Activated CD4-positive, alpha-beta memory T cell treated with anti-CD3 and anti-CD28 coated beads, Interleukin-2, amount 10 ng/mL, durations not matched to agents 7 days and 5 days (primary cell): Measurements from ENCODE around the gene JADE2. TPM values are rescaled to one million over a fixed set of nuclear protein-coding genes. Genes with fewer than 3 reads are reported as not detected.
"Not testable (repeated sequence)": the region's sequence is repeated elsewhere in the genome, so short reads cannot be mapped to it uniquely, and the experiment has no call there.

ENCODE experiments used
- CTCF ChIA-PET: fragments of 350-600 bp; sonication (Branson Sonifier 250); formaldehyde crosslinking; loops from one replicate; lab custom pipeline; 2021; ENCODE audit warnings: antibody characterized with exemption, inconsistent platforms; lab: Charles Lee
- POLR2A ChIA-PET: fragments of 350-600 bp; sonication (Branson Sonifier 250); formaldehyde crosslinking; loops from one replicate; lab custom pipeline; 2021; ENCODE audit warnings: antibody characterized with exemption; lab: Charles Lee
- DNase-seq: peaks from one replicate; pipeline ENCODE4 v3.0.0-alpha.2; 2020
- H3K27ac Mint-ChIP-seq: one replicate; pipeline ENCODE4 v1.8.0; 2021; ENCODE audit warnings: mild to moderate bottlenecking, mixed read lengths
- H3K27me3 Mint-ChIP-seq: one replicate; pipeline ENCODE4 v1.8.0; 2021; ENCODE audit warnings: mixed read lengths
- H3K36me3 Mint-ChIP-seq: one replicate; pipeline ENCODE4 v1.8.0; 2021; ENCODE audit warnings: low read depth, mixed read lengths
- H3K4me1 Mint-ChIP-seq: one replicate; pipeline ENCODE4 v1.8.0; 2021; ENCODE audit warnings: mixed read lengths
- H3K4me3 Mint-ChIP-seq: one replicate; pipeline ENCODE4 v1.8.0; 2021; ENCODE audit warnings: mild to moderate bottlenecking, mixed read lengths
- H3K9me3 Mint-ChIP-seq: one replicate; pipeline ENCODE4 v1.8.0; 2021; ENCODE audit warnings: mixed read lengths
- total RNA-seq, 2 experiments: library from RNA; stranded (reverse); gene quantifications; one replicate each; pipeline ENCODE4 v1.2.3, GENCODE V29; 2021

The JADE2 gene
- 10 to 100 TPM; 72.7 to 73.5 TPM for total RNA-seq

- H3K27me3 Mint-ChIP-seq: peaks cover 16% of the 10 kb centered on the region
- H3K4me3 Mint-ChIP-seq: peak within 1 kb of the TSS; percentile 93
- H3K4me1 Mint-ChIP-seq: peaks cover 26% of the 10 kb centered on the region
- H3K27ac Mint-ChIP-seq: peak within 1 kb of the TSS; percentile 93
- ChIA-PET CTCF (interaction anchor here (0.7 to 4.3 kb wide), 10 partner anchors 9 to 221 kb away, joined by 3 to 45 read pairs (median 4); partner anchors contain the start of genes CDKN2AIPNL and UBE2B), POLR2A (interaction anchor here (0.6 to 6.5 kb wide), 25 partner anchors 9 to 394 kb away, joined by 3 to 82 read pairs (median 7); partner anchors contain the start of genes CDKN2AIPNL, PPP2CA, SKP1 and TXNDC15)
- H3K36me3 Mint-ChIP-seq: no peaks in the 10 kb centered on the region
- peak; percentile 74 for DNase-seq
- H3K9me3 Mint-ChIP-seq: no peaks in the 10 kb centered on the region
These were observed at the start of gene JADE2 for GRCh38 chr5:134524826-134525682. Gene JADE2 (plus strand): TSS chr5:134525670. CDS start chr5:134535858, 10,188 bp downstream.

GRCh38 chr5:134477462-134478245, 47.8 kb upstream of the JADE2 start:
- Mint-ChIP-seq H3K27ac (no peak overlapping the region), H3K4me3 (no peak overlapping the region), H3K27me3 (peaks cover 2% of the 10 kb centered on the region), H3K4me1 (no peaks in the 10 kb centered on the region), H3K36me3 (no peaks in the 10 kb centered on the region), H3K9me3 (peaks cover 2% of the 10 kb centered on the region)
- ChIA-PET CTCF (interaction anchor here (1.3 kb wide), 1 partner anchor 57 kb away, joined by 3 read pairs; no protein-coding TSS in a partner anchor), POLR2A (interaction anchor here (1.4 kb wide), 1 partner anchor 12 kb away, joined by 3 read pairs; no protein-coding TSS in a partner anchor)
- DNase-seq: no peak

- H3K36me3 Mint-ChIP-seq: no peaks in the 10 kb centered on the region
- H3K9me3 Mint-ChIP-seq: no peaks in the 10 kb centered on the region
- H3K27ac Mint-ChIP-seq: no peak overlapping the region
- H3K4me1 Mint-ChIP-seq: no peaks in the 10 kb centered on the region
- no peak overlapping the region for H3K4me3 Mint-ChIP-seq
- ChIA-PET CTCF (no interaction called here), POLR2A (interaction anchor here (0.9 kb wide), 1 partner anchor 8 kb away, joined by 3 read pairs; no protein-coding TSS in a partner anchor)
- H3K27me3 Mint-ChIP-seq: peaks cover 2% of the 10 kb centered on the region
- DNase-seq: no peak
These were observed 45.6 kb upstream of the JADE2 start for GRCh38 chr5:134479839-134480238.

- CTCF ChIA-PET: no interaction called here
- no peaks in the 10 kb centered on the region for H3K27me3 Mint-ChIP-seq
- H3K9me3 Mint-ChIP-seq: no peaks in the 10 kb centered on the region
- H3K4me1 Mint-ChIP-seq: no peaks in the 10 kb centered on the region
- H3K36me3 Mint-ChIP-seq: no peaks in the 10 kb centered on the region
- DNase-seq: no peak
- H3K27ac Mint-ChIP-seq: no peak overlapping the region
- H3K4me3 Mint-ChIP-seq: no peak overlapping the region
- POLR2A ChIA-PET: no interaction called here
These were observed 36.1 kb upstream of the JADE2 start for GRCh38 chr5:134489227-134489944.

- H3K4me1 Mint-ChIP-seq: no peaks in the 10 kb centered on the region
- H3K4me3 Mint-ChIP-seq: no peak overlapping the region
- no peaks in the 10 kb centered on the region for H3K9me3 Mint-ChIP-seq
- H3K27me3 Mint-ChIP-seq: no peaks in the 10 kb centered on the region
- no peaks in the 10 kb centered on the region for H3K36me3 Mint-ChIP-seq
- H3K27ac Mint-ChIP-seq: no peak overlapping the region
- ChIA-PET CTCF (no interaction called here), POLR2A (no interaction called here)
- no peak for DNase-seq
These were observed 35.1 kb upstream of the JADE2 start for GRCh38 chr5:134490255-134490924.

- Mint-ChIP-seq H3K4me1 (no peaks in the 10 kb centered on the region), H3K36me3 (no peaks in the 10 kb centered on the region), H3K27ac (no peak overlapping the region), H3K9me3 (no peaks in the 10 kb centered on the region), H3K27me3 (no peaks in the 10 kb centered on the region), H3K4me3 (no peak overlapping the region)
- ChIA-PET POLR2A (interaction anchor here (0.7 kb wide), 1 partner anchor 11 kb away, joined by 3 read pairs; no protein-coding TSS in a partner anchor), CTCF (no interaction called here)
- DNase-seq: no peak
These were observed 34.6 kb upstream of the JADE2 start for GRCh38 chr5:134490925-134491271.

- H3K27ac Mint-ChIP-seq: no peak overlapping the region
- POLR2A ChIA-PET: interaction anchor here (0.7 kb wide), 1 partner anchor 26 kb away, joined by 4 read pairs; no protein-coding TSS in a partner anchor
These were observed 33.5 kb upstream of the JADE2 start for GRCh38 chr5:134491841-134492442.

GRCh38 chr5:134492568-134492967, 32.9 kb upstream of the JADE2 start:
- H3K27ac Mint-ChIP-seq: no peak overlapping the region
- H3K36me3 Mint-ChIP-seq: no peaks in the 10 kb centered on the region
- ChIA-PET POLR2A (no interaction called here), CTCF (no interaction called here)
- no peak for DNase-seq
- no peaks in the 10 kb centered on the region for H3K27me3 Mint-ChIP-seq
- no peaks in the 10 kb centered on the region for H3K4me1 Mint-ChIP-seq
- no peaks in the 10 kb centered on the region for H3K9me3 Mint-ChIP-seq
- H3K4me3 Mint-ChIP-seq: no peak overlapping the region

More at GRCh38 chr5:134491841-134492442, 33.5 kb upstream of the JADE2 start:
- Mint-ChIP-seq H3K27me3 (no peaks in the 10 kb centered on the region), H3K9me3 (no peaks in the 10 kb centered on the region), H3K36me3 (no peaks in the 10 kb centered on the region), H3K4me3 (no peak overlapping the region), H3K4me1 (no peaks in the 10 kb centered on the region)
- CTCF ChIA-PET: no interaction called here
- DNase-seq: no peak

- ChIA-PET CTCF (no interaction called here), POLR2A (interaction anchor here (2.4 kb wide), 1 partner anchor 10 kb away, joined by 8 read pairs; no protein-coding TSS in a partner anchor)
- no peak for DNase-seq
- Mint-ChIP-seq H3K36me3 (no peaks in the 10 kb centered on the region), H3K27me3 (no peaks in the 10 kb centered on the region), H3K27ac (no peak overlapping the region), H3K9me3 (no peaks in the 10 kb centered on the region), H3K4me1 (no peaks in the 10 kb centered on the region), H3K4me3 (no peak overlapping the region)
These were observed 31.9 kb upstream of the JADE2 start for GRCh38 chr5:134493461-134494055.

- no peak for DNase-seq
- Mint-ChIP-seq H3K36me3 (no peaks in the 10 kb centered on the region), H3K4me3 (no peak overlapping the region), H3K27me3 (no peaks in the 10 kb centered on the region), H3K27ac (no peak overlapping the region), H3K9me3 (no peaks in the 10 kb centered on the region), H3K4me1 (no peaks in the 10 kb centered on the region)
- POLR2A ChIA-PET: interaction anchor here (1.0 to 2.4 kb wide), 2 partner anchors 8 to 58 kb away, joined by 3 to 8 read pairs; no protein-coding TSS in a partner anchor
- CTCF ChIA-PET: no interaction called here
These were observed 30.7 kb upstream of the JADE2 start for GRCh38 chr5:134494780-134495179.

- DNase-seq, H3K36me3 Mint-ChIP-seq, H3K9me3 Mint-ChIP-seq, H3K27me3 Mint-ChIP-seq, H3K27ac Mint-ChIP-seq, POLR2A ChIA-PET, H3K4me3 Mint-ChIP-seq: not testable (repeated sequence)
- CTCF ChIA-PET: interaction anchor here (1.0 kb wide), 1 partner anchor 460 kb away, joined by 3 read pairs; no protein-coding TSS in a partner anchor
- H3K4me1 Mint-ChIP-seq: peaks cover 34% of the 10 kb centered on the region
These were observed 25.6 kb upstream of the JADE2 start for GRCh38 chr5:134499905-134500304.
